Adrenal gland (tissue), 5 donors: Measurements from ENCODE around the gene PEAR1.

Source experiments
- POLR2A ChIP-seq, 2 donors: fragments of 450-650 bp; IDR thresholded peaks; one replicate each; pipeline ENCODE4 v1.6.1; 2017; ENCODE audit warnings: antibody characterized with exemption in 2 of 2, mild to moderate bottlenecking in 2 of 2, moderate library complexity in 1 of 2
- TF ChIP-seq, protein P1 (sequence below), 6 experiments: fragments of 450-650 bp in 4 of 6; fragments of 200-600 bp in 2 of 6; sonication (generic) in 1 of 6; IDR thresholded peaks; 1 replicate in 5 of 6; 2 replicates in 1 of 6; pipeline versions ENCODE4 v1.5.1 to v1.8.0; 2016 to 2021; ENCODE audit warnings: antibody characterized with exemption in 6 of 6, mild to moderate bottlenecking in 2 of 6, moderate library complexity in 1 of 6
- donor health status: DM: no; HTN: no; CAD: no.

- no peak for TF ChIP-seq POLR2A (IDR thresholded peaks at IDR 0.05)
- TF ChIP-seq, protein P1, sequence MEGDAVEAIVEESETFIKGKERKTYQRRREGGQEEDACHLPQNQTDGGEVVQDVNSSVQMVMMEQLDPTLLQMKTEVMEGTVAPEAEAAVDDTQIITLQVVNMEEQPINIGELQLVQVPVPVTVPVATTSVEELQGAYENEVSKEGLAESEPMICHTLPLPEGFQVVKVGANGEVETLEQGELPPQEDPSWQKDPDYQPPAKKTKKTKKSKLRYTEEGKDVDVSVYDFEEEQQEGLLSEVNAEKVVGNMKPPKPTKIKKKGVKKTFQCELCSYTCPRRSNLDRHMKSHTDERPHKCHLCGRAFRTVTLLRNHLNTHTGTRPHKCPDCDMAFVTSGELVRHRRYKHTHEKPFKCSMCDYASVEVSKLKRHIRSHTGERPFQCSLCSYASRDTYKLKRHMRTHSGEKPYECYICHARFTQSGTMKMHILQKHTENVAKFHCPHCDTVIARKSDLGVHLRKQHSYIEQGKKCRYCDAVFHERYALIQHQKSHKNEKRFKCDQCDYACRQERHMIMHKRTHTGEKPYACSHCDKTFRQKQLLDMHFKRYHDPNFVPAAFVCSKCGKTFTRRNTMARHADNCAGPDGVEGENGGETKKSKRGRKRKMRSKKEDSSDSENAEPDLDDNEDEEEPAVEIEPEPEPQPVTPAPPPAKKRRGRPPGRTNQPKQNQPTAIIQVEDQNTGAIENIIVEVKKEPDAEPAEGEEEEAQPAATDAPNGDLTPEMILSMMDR (IDR thresholded peaks at IDR 0.05) = peak; percentile 54 to 91 (median 78)
Observed at GRCh38 chr1:156920233-156921052, 26.9 kb downstream of the PEAR1 start, which contains the start of gene LRRC71.
